Keratinocyte (primary cell): Measurements from ENCODE around the gene TACR1. TPM values are rescaled to one million over a fixed set of nuclear protein-coding genes. Genes with fewer than 3 reads are reported as not detected.

ENCODE experiments used
- DNase-seq: peaks from one replicate; pipeline ENCODE4 v3.0.0-alpha.2; 2011; ENCODE audit warnings: low read depth, missing footprints, low spot score
- FAIRE-seq: peaks from 2 replicates; lab custom pipeline; 2011; peaks lifted over from hg19 to GRCh38; lab: Jason Lieb, UNC
- H2AFZ ChIP-seq: 2 replicates; pipeline ENCODE4 v1.6.0; 2012; ENCODE audit warnings: low read length, control low read depth, inconsistent platforms; ENCODE audit not compliant: control insufficient read depth
- H3K27ac ChIP-seq: 2 replicates; pipeline ENCODE4 v1.5.1; 2011; ENCODE audit warnings: low read length; ENCODE audit not compliant: control insufficient read depth, insufficient read depth
- H3K27me3 ChIP-seq: 3 replicates; pipeline ENCODE4 v1.6.0; 2011; ENCODE audit warnings: low read length; ENCODE audit not compliant: control insufficient read depth, insufficient read depth; ENCODE audit errors: extremely low read depth
- H3K36me3 ChIP-seq, 2 experiments: 2 replicates in 1 of 2; 3 replicates in 1 of 2; pipeline ENCODE4 v1.5.1; 2011; ENCODE audit warnings: low read length in 2 of 2, mild to moderate bottlenecking in 1 of 2; ENCODE audit not compliant: control insufficient read depth in 2 of 2, insufficient read depth in 2 of 2; ENCODE audit errors: extremely low read depth in 1 of 2
- H3K4me1 ChIP-seq: 3 replicates; pipeline ENCODE4 v1.5.1; 2011; ENCODE audit warnings: low read length; ENCODE audit not compliant: control insufficient read depth, insufficient read depth; ENCODE audit errors: extremely low read depth
- H3K4me2 ChIP-seq: 3 replicates; pipeline ENCODE4 v1.6.0; 2011; ENCODE audit warnings: low read depth, low read length; ENCODE audit not compliant: control insufficient read depth, insufficient read depth; ENCODE audit errors: extremely low read depth
- H3K4me3 ChIP-seq, 3 experiments: fragments of 200-600 bp in 1 of 3; sonication (generic) in 1 of 3; 2 replicates in 2 of 3; 3 replicates in 1 of 3; pipeline ENCODE4 v1.5.1; 2011 to 2016; ENCODE audit warnings: low read length in 3 of 3, mild to moderate bottlenecking in 3 of 3, control low read depth in 2 of 3, inconsistent platforms in 1 of 3, low read depth in 1 of 3, mixed read lengths in 1 of 3, mixed run types in 1 of 3, moderate library complexity in 1 of 3; ENCODE audit not compliant: control insufficient read depth in 2 of 3, insufficient read depth in 2 of 3; ENCODE audit errors: extremely low read depth in 1 of 3
- H3K79me2 ChIP-seq: 2 replicates; pipeline ENCODE4 v1.6.0; 2012; ENCODE audit warnings: low read length; ENCODE audit not compliant: control insufficient read depth, insufficient read depth
- H3K9ac ChIP-seq: 3 replicates; pipeline ENCODE4 v1.6.0; 2011; ENCODE audit warnings: low read length; ENCODE audit not compliant: control insufficient read depth, insufficient read depth; ENCODE audit errors: extremely low read depth
- H3K9me1 ChIP-seq: 3 replicates; pipeline ENCODE4 v1.6.0; 2011; ENCODE audit warnings: low read length; ENCODE audit not compliant: control insufficient read depth, insufficient read depth; ENCODE audit errors: extremely low read depth
- H3K9me3 ChIP-seq: 2 replicates; pipeline ENCODE4 v1.5.1; 2012; ENCODE audit warnings: low read depth, low read length; ENCODE audit not compliant: control insufficient read depth
- H4K20me1 ChIP-seq: 3 replicates; pipeline ENCODE4 v1.6.0; 2011; ENCODE audit warnings: low read length; ENCODE audit not compliant: control insufficient read depth, insufficient read depth; ENCODE audit errors: extremely low read depth
- CTCF ChIP-seq, 3 experiments: IDR thresholded peaks in 1 of 3; conservative IDR thresholded peaks in 1 of 3; optimal IDR thresholded peaks in 1 of 3; 2 replicates in 2 of 3; 3 replicates in 1 of 3; pipeline versions ENCODE3 to v1.5.1; 2011; ENCODE audit warnings: low read length in 3 of 3, mild to moderate bottlenecking in 3 of 3, moderate library complexity in 2 of 3, control low read depth in 1 of 3, inconsistent platforms in 1 of 3; ENCODE audit not compliant: insufficient read depth in 2 of 3; ENCODE audit errors: extremely low read depth in 1 of 3
- EZH2 ChIP-seq: IDR thresholded peaks from one replicate; pipeline ENCODE4 v1.6.1; 2012; ENCODE audit warnings: inconsistent platforms, mild to moderate bottlenecking, low read length, moderate library complexity
- dilution Hi-C: fragments of 300-500 bp; cut with MboI; formaldehyde crosslinking; loops from one replicate; pipeline ENCODE4 v1.7.0; 2020; ENCODE audit warnings: low sequenced_read_pairs; ENCODE audit not compliant: extremely low pct_ligation_motif_present
- polyA plus RNA-seq, 5 experiments: library from polyadenylated mRNA; depleted of rRNA in 3 of 5; stranded (reverse) in 3 of 5; stranded (forward) in 1 of 5; unstranded in 1 of 5; fragments of >200 nt; gene quantifications; 1 replicate in 1 of 5; 2 replicates in 3 of 5; 3 replicates in 1 of 5; pipeline versions ENCODE4 v1.2.1 to v1.2.3, GENCODE V29; 2011 to 2012; ENCODE audit warnings: missing spikeins in 2 of 5, low read depth in 1 of 5, low replicate concordance in 1 of 5

Gene TACR1
- polyA plus RNA-seq, 1 donor (not counting 4 experiments of a cell fraction or from before 2014, with no cell fraction given) = not detected

GRCh38 chr2:75204833-75205232 is 5.5 kb upstream of the TACR1 start:
- FAIRE-seq (no peak), DNase-seq (no peak)
- Histone ChIP-seq H3K4me2 (no peak overlapping the region), H3K4me1 (peaks cover 11% of the 10 kb centered on the region), H3K79me2 (no peaks in the 10 kb centered on the region), H3K9me3 (no peaks in the 10 kb centered on the region), H3K27me3 (peaks cover 29% of the 10 kb centered on the region), H3K9ac (no peak overlapping the region), H3K27ac (no peak overlapping the region), H3K9me1 (no peaks in the 10 kb centered on the region), H4K20me1 (no peaks in the 10 kb centered on the region), H3K4me3 (no peak overlapping the region), H2AFZ (no peak overlapping the region), H3K36me3 (no peaks in the 10 kb centered on the region)
- no peak for TF ChIP-seq CTCF (optimal IDR thresholded peaks at IDR 0.05 in 1 of 3, IDR thresholded peaks at IDR 0.05 in 1 of 3, conservative IDR thresholded peaks at IDR 0.05 in 1 of 3; ENCODE audit: extremely low read depth in 1 of 3, insufficient read depth in 2 of 3, low read length in 3 of 3)
- TF ChIP-seq EZH2 = no peak
- dilution Hi-C loops = no loop called here

GRCh38 chr2:75202359-75202758 is 3.0 kb upstream of the TACR1 start:
- Histone ChIP-seq H3K36me3 (no peaks in the 10 kb centered on the region), H3K9me1 (no peaks in the 10 kb centered on the region), H4K20me1 (no peaks in the 10 kb centered on the region), H3K79me2 (no peaks in the 10 kb centered on the region), H3K9ac (no peak overlapping the region), H3K4me1 (peaks cover 19% of the 10 kb centered on the region), H3K27me3 (peaks cover 46% of the 10 kb centered on the region), H3K4me2 (no peak overlapping the region), H3K4me3 (no peak overlapping the region), H2AFZ (no peak overlapping the region), H3K27ac (no peak overlapping the region), H3K9me3 (no peaks in the 10 kb centered on the region)
- DNase-seq (no peak), FAIRE-seq (no peak)
- TF ChIP-seq CTCF (optimal IDR thresholded peaks at IDR 0.05 in 1 of 3, IDR thresholded peaks at IDR 0.05 in 1 of 3, conservative IDR thresholded peaks at IDR 0.05 in 1 of 3; ENCODE audit: extremely low read depth in 1 of 3, insufficient read depth in 2 of 3, low read length in 3 of 3) (no peak), EZH2 (no peak)
- dilution Hi-C loops = no loop called here
